Measurements from ENCODE around the gene FRS3.

The FRS3 gene

GRCh38 chr6:41729624-41730023 lies 50.1 kb downstream of the FRS3 start:
- H3K4me3 ChIP-seq (ENCODE audit: low read depth, low read length): no peak overlapping the region
- TF ChIP-seq, protein P1, sequence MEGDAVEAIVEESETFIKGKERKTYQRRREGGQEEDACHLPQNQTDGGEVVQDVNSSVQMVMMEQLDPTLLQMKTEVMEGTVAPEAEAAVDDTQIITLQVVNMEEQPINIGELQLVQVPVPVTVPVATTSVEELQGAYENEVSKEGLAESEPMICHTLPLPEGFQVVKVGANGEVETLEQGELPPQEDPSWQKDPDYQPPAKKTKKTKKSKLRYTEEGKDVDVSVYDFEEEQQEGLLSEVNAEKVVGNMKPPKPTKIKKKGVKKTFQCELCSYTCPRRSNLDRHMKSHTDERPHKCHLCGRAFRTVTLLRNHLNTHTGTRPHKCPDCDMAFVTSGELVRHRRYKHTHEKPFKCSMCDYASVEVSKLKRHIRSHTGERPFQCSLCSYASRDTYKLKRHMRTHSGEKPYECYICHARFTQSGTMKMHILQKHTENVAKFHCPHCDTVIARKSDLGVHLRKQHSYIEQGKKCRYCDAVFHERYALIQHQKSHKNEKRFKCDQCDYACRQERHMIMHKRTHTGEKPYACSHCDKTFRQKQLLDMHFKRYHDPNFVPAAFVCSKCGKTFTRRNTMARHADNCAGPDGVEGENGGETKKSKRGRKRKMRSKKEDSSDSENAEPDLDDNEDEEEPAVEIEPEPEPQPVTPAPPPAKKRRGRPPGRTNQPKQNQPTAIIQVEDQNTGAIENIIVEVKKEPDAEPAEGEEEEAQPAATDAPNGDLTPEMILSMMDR (IDR thresholded peaks at IDR 0.05; ENCODE audit: borderline replicate concordance, insufficient read depth, low read depth, low read length): no peak

DNA sequence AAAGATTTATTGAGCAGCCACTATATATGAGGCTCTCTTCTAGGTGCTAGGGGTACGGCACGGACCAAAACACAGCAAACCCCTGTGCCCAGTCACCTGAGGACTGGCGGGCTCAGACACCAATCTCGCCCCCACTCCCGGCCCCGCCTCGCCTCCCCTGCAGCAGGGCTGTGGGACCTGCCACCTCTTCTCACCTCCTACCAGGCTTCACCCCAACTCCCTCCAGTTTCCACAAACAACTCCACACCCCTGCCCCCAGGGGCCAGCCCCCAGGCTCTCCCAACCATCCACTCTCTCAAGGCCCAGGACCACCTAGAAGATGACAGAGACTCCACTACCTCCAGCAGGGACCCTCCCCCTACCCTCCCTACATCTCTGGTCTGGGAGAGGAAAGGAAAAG lies 50.7 kb downstream of the FRS3 start:
- TF ChIP-seq, protein P1 (IDR thresholded peaks at IDR 0.05; ENCODE audit: borderline replicate concordance, insufficient read depth, low read depth, low read length): no peak

GRCh38 chr6:41728073-41728936 lies 51.4 kb downstream of the FRS3 start:
- TF ChIP-seq, protein P1 (IDR thresholded peaks at IDR 0.05; ENCODE audit: borderline replicate concordance, insufficient read depth, low read depth, low read length): no peak
- H3K4me3 ChIP-seq (ENCODE audit: low read depth, low read length): no peak overlapping the region

More for the DNA sequence above, 50.7 kb downstream of the FRS3 start:
- H3K4me3 ChIP-seq (ENCODE audit: low read depth, low read length): no peak overlapping the region

DNA sequence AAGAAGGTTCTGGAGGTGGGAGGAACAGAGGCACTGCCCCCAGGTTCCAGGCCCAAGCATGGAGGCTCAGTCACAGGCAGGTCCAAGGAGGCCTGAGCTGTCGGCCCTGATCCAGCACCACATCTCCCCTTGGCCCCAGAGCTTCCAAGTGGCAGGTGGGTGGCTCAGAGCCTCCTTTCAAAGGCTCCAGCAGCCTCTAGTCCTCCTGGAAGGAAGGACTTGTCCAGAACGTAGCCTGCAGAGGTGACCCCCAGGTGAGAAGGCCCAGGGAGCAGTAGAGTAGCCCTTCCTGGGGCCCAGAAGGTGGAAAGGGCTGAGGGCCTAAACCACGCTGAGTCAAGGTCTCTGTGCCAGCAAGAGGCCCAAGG lies 52.0 kb downstream of the FRS3 start:
- TF ChIP-seq, protein P1 (IDR thresholded peaks at IDR 0.05; ENCODE audit: borderline replicate concordance, insufficient read depth, low read depth, low read length): no peak
- H3K4me3 ChIP-seq (ENCODE audit: low read depth, low read length): no peak overlapping the region

GRCh38 chr6:41726876-41727275 lies 52.8 kb downstream of the FRS3 start:
- H3K4me3 ChIP-seq (ENCODE audit: low read depth, low read length): no peak overlapping the region
- TF ChIP-seq, protein P1 (IDR thresholded peaks at IDR 0.05; ENCODE audit: borderline replicate concordance, insufficient read depth, low read depth, low read length): no peak

DNA sequence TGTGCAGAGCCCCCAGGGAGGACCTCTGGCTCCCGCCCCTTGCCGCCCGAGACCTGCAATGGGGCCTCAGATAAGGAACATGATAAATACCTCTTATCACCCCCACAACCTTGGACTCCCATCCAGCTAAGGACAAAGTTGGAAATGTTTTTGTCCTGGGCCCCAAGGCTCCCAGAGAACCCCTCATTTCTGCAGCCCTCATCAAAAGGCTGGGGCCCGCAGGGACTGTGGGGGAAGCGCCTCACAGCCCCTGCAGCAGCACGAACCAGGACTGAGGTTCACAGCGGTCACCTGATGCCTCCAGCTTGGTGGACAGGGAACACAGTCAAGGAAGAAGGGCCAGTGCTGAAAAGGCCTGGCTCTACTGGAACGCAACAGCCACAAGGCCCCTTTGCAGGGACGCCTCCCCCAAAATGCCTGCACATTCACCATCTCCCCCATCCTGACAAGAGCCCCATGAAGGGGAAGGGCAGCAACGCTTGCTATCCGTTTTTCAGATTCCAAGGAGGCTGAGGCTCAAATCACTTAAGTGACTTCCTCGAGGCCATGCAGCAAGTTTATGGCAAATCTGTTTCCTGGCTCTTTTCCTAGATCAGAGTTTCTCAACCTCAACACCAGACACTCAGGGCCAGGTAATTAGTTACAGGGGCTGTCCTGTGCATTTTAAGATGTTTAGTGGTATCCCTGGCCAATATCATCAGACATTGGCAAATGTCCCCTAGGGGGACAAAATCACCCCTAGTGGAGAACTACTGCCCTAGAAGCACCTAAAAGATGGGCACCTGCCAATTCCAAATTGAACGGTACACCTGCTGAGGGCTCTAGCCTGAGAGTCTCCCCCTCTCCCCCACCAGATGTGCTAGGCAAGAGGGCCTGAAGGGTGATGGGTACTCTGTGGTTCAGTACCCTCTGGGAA lies 54.9 kb downstream of the FRS3 start:
- TF ChIP-seq, protein P1 (IDR thresholded peaks at IDR 0.05; ENCODE audit: borderline replicate concordance, insufficient read depth, low read depth, low read length): peak; percentile 20; the same call in 1 of the 2 replicates
- H3K4me3 ChIP-seq (ENCODE audit: low read depth, low read length): no peak overlapping the region
